RWPE2 (cell line): Measurements from ENCODE around the gene TCTN1.

Source experiments
- ATAC-seq: fragments of 200-7000 bp; cut with Tn5 transposase; 3 replicates; pipeline ENCODE4 v1.9.1; 2021; ENCODE audit warnings: low read depth
- DNase-seq: peaks from one replicate; pipeline ENCODE4 v3.0.0-alpha.2; 2020; ENCODE audit warnings: low spot score
- H3K27ac ChIP-seq: fragments of 450-650 bp; 2 replicates; pipeline ENCODE4 v1.5.1; 2017; ENCODE audit warnings: mild to moderate bottlenecking; ENCODE audit not compliant: poor library complexity, severe bottlenecking
- H3K27me3 ChIP-seq: fragments of 250-450 bp; sonication (Bioruptor Pico); 2 replicates; pipeline ENCODE4 v1.5.1; 2021; ENCODE audit warnings: mild to moderate bottlenecking, moderate library complexity; ENCODE audit not compliant: insufficient read depth, poor library complexity, severe bottlenecking
- H3K36me3 ChIP-seq: fragments of 250-450 bp; sonication (Bioruptor Pico); 2 replicates; pipeline ENCODE4 v1.5.1; 2020; ENCODE audit warnings: low read depth, mild to moderate bottlenecking, moderate library complexity
- H3K4me1 ChIP-seq: fragments of 250-450 bp; sonication (Bioruptor Pico); 2 replicates; pipeline ENCODE4 v1.5.1; 2021; ENCODE audit warnings: mild to moderate bottlenecking, moderate library complexity; ENCODE audit not compliant: insufficient read depth, poor library complexity, severe bottlenecking
- H3K4me3 ChIP-seq: fragments of 250-450 bp; sonication (Bioruptor Pico); 2 replicates; pipeline ENCODE4 v1.5.1; 2021; ENCODE audit warnings: mild to moderate bottlenecking, moderate library complexity; ENCODE audit not compliant: severe bottlenecking
- H3K9me3 ChIP-seq: fragments of 250-450 bp; sonication (Bioruptor Pico); 2 replicates; pipeline ENCODE4 v1.5.1; 2021; ENCODE audit warnings: mild to moderate bottlenecking, moderate library complexity; ENCODE audit not compliant: severe bottlenecking
- CTCF ChIP-seq: fragments of 450-650 bp; IDR thresholded peaks from one replicate; pipeline ENCODE4 v1.5.1; 2017; ENCODE audit warnings: mild to moderate bottlenecking, moderate library complexity; ENCODE audit not compliant: poor library complexity, severe bottlenecking

TCTN1 gene

DNA sequence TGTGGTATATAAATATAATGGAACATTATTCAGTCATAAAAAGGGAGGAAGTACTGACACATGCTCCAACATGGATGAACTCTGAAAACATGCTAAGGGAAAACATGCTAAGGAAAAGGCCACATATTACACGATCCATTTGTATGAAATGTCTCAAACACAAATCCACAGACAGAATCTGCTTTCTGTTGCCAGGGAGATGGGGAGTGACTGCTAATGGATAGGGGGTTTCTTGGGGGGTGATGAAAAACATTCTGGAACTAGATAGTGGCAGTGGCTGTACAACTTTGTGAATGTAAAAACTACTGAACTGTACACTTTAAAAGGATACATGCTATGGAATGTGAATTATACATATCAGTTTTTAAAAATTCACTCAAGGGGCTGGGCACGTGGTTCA lies 37.4 kb upstream of the TCTN1 start:
- ATAC-seq = no peak
- peak overlapping the region; percentile 99 for H3K27ac ChIP-seq
- no peak for TF ChIP-seq CTCF
- H3K4me1 ChIP-seq = peaks cover 45% of the 10 kb centered on the region
- peaks cover 18% of the 10 kb centered on the region for H3K36me3 ChIP-seq
- DNase-seq = no peak
- no peaks in the 10 kb centered on the region for H3K9me3 ChIP-seq
- no peaks in the 10 kb centered on the region for H3K27me3 ChIP-seq
- no peak overlapping the region for H3K4me3 ChIP-seq

DNA sequence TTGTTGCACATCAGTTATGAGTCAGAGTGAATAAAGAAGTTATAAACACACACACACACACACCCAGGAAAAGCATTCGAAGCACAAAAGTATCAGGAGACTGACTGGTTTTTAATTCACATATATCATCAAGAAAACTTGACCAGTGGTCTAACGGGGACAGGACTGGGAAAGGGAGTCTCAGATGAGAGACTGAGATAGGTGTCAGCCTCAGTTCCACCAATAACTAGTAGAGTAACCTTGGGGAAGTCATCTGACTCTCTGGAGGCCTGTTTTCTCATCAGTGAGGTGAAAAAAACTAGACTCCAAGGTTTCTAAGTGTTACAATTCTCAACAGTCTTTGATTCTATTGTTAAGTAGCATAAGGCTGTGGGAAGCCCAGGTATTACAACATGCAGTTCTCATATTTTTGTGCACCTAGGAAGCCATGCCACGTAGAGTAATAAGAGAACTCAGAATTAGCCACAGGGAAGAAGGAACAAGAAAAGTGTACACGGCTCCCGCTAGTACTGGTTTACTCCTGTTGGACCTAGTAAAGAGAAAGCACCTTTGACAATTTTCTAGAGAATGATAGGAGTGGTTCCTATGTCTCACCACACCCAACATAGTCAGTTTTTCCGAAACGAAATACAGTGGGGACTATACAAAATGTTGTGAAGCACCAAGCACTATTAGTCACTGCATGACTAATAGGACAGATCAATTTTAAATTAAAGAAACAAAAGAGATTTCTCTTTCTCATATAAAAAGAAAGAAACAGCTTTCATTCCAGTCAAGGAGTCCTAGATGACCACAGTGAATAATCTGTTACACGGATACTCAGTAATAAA lies 35.9 kb upstream of the TCTN1 start:
- peak overlapping the region; percentile 5 for H3K4me3 ChIP-seq
- DNase-seq (no peak), ATAC-seq (peak; percentile 72)
- H3K36me3 ChIP-seq = peaks cover 5% of the 10 kb centered on the region; the same call in 1 of the 2 replicates
- H3K27me3 ChIP-seq = no peaks in the 10 kb centered on the region
- no peaks in the 10 kb centered on the region for H3K9me3 ChIP-seq
- peak overlapping the region; percentile 99 for H3K27ac ChIP-seq
- TF ChIP-seq CTCF = no peak
- H3K4me1 ChIP-seq = peaks cover 45% of the 10 kb centered on the region

- peak; percentile 23 for ATAC-seq
- no peak overlapping the region for H3K4me3 ChIP-seq
- DNase-seq = no peak
- TF ChIP-seq CTCF = no peak
- no peaks in the 10 kb centered on the region for H3K27me3 ChIP-seq
- peak overlapping the region; percentile 99 for H3K27ac ChIP-seq
- no peaks in the 10 kb centered on the region for H3K9me3 ChIP-seq
- no peaks in the 10 kb centered on the region for H3K36me3 ChIP-seq
- peaks cover 50% of the 10 kb centered on the region for H3K4me1 ChIP-seq
These were observed 35.0 kb upstream of the TCTN1 start for GRCh38 chr12:110578694-110579534.

- DNase-seq (no peak), ATAC-seq (no peak)
- no peak for TF ChIP-seq CTCF
- Histone ChIP-seq H3K4me1 (peaks cover 50% of the 10 kb centered on the region), H3K27me3 (no peaks in the 10 kb centered on the region), H3K36me3 (no peaks in the 10 kb centered on the region), H3K9me3 (no peaks in the 10 kb centered on the region), H3K27ac (peak overlapping the region; percentile 99), H3K4me3 (no peak overlapping the region)
These were observed 34.2 kb upstream of the TCTN1 start for GRCh38 chr12:110579535-110580253.
